ENCODE results near the gene EXD3.

The EXD3 gene

GRCh38 chr9:137461663-137462395 lies 38.9 kb upstream of the EXD3 start:
- TF ChIP-seq GATA1 (IDR thresholded peaks at IDR 0.05; ENCODE audit: low read depth, low read length) (no peak), POLR2A (IDR thresholded peaks at IDR 0.05; ENCODE audit: low read length) (no peak)
- peak; percentile 87 to 89 for DNase-seq

- no peak for TF ChIP-seq GATA1 (IDR thresholded peaks at IDR 0.05; ENCODE audit: low read depth, low read length)
- TF ChIP-seq POLR2A (IDR thresholded peaks at IDR 0.05; ENCODE audit: low read length) = no peak
- DNase-seq = no peak
These were observed 38.3 kb upstream of the EXD3 start for GRCh38 chr9:137461316-137461662.

GRCh38 chr9:137460363-137461315 lies 37.7 kb upstream of the EXD3 start:
- TF ChIP-seq POLR2A (IDR thresholded peaks at IDR 0.05; ENCODE audit: low read length) (no peak), GATA1 (IDR thresholded peaks at IDR 0.05; ENCODE audit: low read depth, low read length) (no peak)
- no peak for DNase-seq

GRCh38 chr9:137459601-137460362 lies 36.8 kb upstream of the EXD3 start:
- TF ChIP-seq POLR2A (IDR thresholded peaks at IDR 0.05; ENCODE audit: low read length) (no peak), GATA1 (IDR thresholded peaks at IDR 0.05; ENCODE audit: low read depth, low read length) (no peak)
- peak; percentile 49 to 56 for DNase-seq

GRCh38 chr9:137459152-137459600 lies 36.2 kb upstream of the EXD3 start, which contains the start of gene NSMF:
TSS of gene NSMF (minus strand) at chr9:137459334. CDS start at chr9:137459102, 232 bp downstream.
- peak; percentile 54 for TF ChIP-seq POLR2A (IDR thresholded peaks at IDR 0.05; ENCODE audit: low read length)
- TF ChIP-seq GATA1 (IDR thresholded peaks at IDR 0.05; ENCODE audit: low read depth, low read length) = no peak
- DNase-seq = peak; percentile 93 to 98

GRCh38 chr9:137458194-137459151 lies 35.5 kb upstream of the EXD3 start:
- TF ChIP-seq POLR2A (IDR thresholded peaks at IDR 0.05; ENCODE audit: low read length) = no peak
- no peak for TF ChIP-seq GATA1 (IDR thresholded peaks at IDR 0.05; ENCODE audit: low read depth, low read length)
- peak; percentile 67 to 82 for DNase-seq

GRCh38 chr9:137457406-137458193 lies 34.6 kb upstream of the EXD3 start:
- DNase-seq = no peak
- TF ChIP-seq POLR2A (IDR thresholded peaks at IDR 0.05; ENCODE audit: low read length) (no peak), GATA1 (IDR thresholded peaks at IDR 0.05; ENCODE audit: low read depth, low read length) (no peak)

- TF ChIP-seq GATA1 (IDR thresholded peaks at IDR 0.05; ENCODE audit: low read depth, low read length) = no peak
- no peak for TF ChIP-seq POLR2A (IDR thresholded peaks at IDR 0.05; ENCODE audit: low read length)
- DNase-seq = no peak
These were observed 34.0 kb upstream of the EXD3 start for GRCh38 chr9:137456864-137457405.

- no peak for TF ChIP-seq GATA1 (IDR thresholded peaks at IDR 0.05; ENCODE audit: low read depth, low read length)
- no peak for DNase-seq
These were observed 33.3 kb upstream of the EXD3 start for GRCh38 chr9:137456061-137456863.

GRCh38 chr9:137455359-137455991 lies 32.5 kb upstream of the EXD3 start:
- DNase-seq = peak in 1 of 2 experiments; percentile 37
- TF ChIP-seq POLR2A (IDR thresholded peaks at IDR 0.05; ENCODE audit: low read length) (no peak), GATA1 (IDR thresholded peaks at IDR 0.05; ENCODE audit: low read depth, low read length) (no peak)
